K562 (cell line): Measurements from ENCODE around the gene UCKL1. TPM values are rescaled to one million over a fixed set of nuclear protein-coding genes. Genes with fewer than 3 reads are reported as not detected.
A peak's percentile ranks its signal among the peaks of the same experiment; 100 is the strongest.

Experiments
- E2F5 ChIP-seq: sonication (generic); formaldehyde crosslinking; IDR thresholded peaks from 2 replicates; pipeline ENCODE4 v1.8.0; 2022; ENCODE audit warnings: mild to moderate bottlenecking, missing genetic modification reagents
- ETS1 ChIP-seq: conservative IDR thresholded peaks from 2 replicates; pipeline ENCODE4 v1.6.1; 2011; ENCODE audit warnings: low read depth, mild to moderate bottlenecking, low read length; ENCODE audit not compliant: control insufficient read depth
- FOS ChIP-seq: IDR thresholded peaks from 3 replicates; pipeline ENCODE4 v1.6.1; 2011; ENCODE audit not compliant: insufficient read length; ENCODE audit errors: extremely low read depth
- HDAC3 ChIP-seq: fragments of 450-650 bp; IDR thresholded peaks from 2 replicates; pipeline ENCODE4 v1.6.1; 2018; ENCODE audit warnings: borderline replicate concordance, mild to moderate bottlenecking, moderate library complexity; ENCODE audit not compliant: partially characterized antibody
- MAZ ChIP-seq, 2 experiments: fragments of 450-650 bp in 1 of 2; sonication (generic) in 1 of 2; formaldehyde crosslinking; IDR thresholded peaks in 1 of 2; conservative IDR thresholded peaks in 1 of 2; 2 replicates each; pipeline versions ENCODE4 v1.4.0 to v1.5.0; 2020; ENCODE audit warnings: mild to moderate bottlenecking in 1 of 2, missing genetic modification reagents in 1 of 2
- MEF2D ChIP-seq: conservative IDR thresholded peaks from 2 replicates; pipeline ENCODE4 v1.6.1; 2016; ENCODE audit warnings: low read depth, missing genetic modification characterization, missing compliant biosample characterization
- PRMT5 ChIP-seq: sonication (generic); formaldehyde crosslinking; IDR thresholded peaks from 2 replicates; pipeline ENCODE4 v1.5.0; 2020; ENCODE audit warnings: missing genetic modification reagents
- RUNX1 ChIP-seq: sonication (generic); IDR thresholded peaks from 2 replicates; pipeline ENCODE4 v1.6.1; 2016; ENCODE audit warnings: antibody characterized with exemption, low read depth
- SAFB ChIP-seq: fragments of 200-400 bp; formaldehyde crosslinking; IDR thresholded peaks from 2 replicates; pipeline ENCODE4 v1.6.1; 2017; ENCODE audit warnings: low read depth, low read length, borderline replicate concordance
- SIN3B ChIP-seq: fragments of 450-650 bp; IDR thresholded peaks from 2 replicates; pipeline ENCODE4 v1.6.1; 2017; ENCODE audit warnings: low read depth, mild to moderate bottlenecking, moderate library complexity
- SUPT5H ChIP-seq: fragments of 450-650 bp; IDR thresholded peaks from 2 replicates; pipeline ENCODE4 v1.6.1; 2016
- TAL1 ChIP-seq: fragments of 450-650 bp; IDR thresholded peaks from 2 replicates; pipeline ENCODE4 v1.6.1; 2016; ENCODE audit warnings: mild to moderate bottlenecking
- TFE3 ChIP-seq: fragments of 450-650 bp; formaldehyde crosslinking; IDR thresholded peaks from 2 replicates; pipeline ENCODE4 v1.4.0; 2020; ENCODE audit warnings: mild to moderate bottlenecking, mixed read lengths
- THRAP3 ChIP-seq: fragments of 450-650 bp; IDR thresholded peaks from 2 replicates; pipeline ENCODE4 v1.6.1; 2016; ENCODE audit warnings: mild to moderate bottlenecking, inconsistent platforms, borderline replicate concordance
- ZKSCAN8 ChIP-seq: fragments of 200-800 bp; sonication (Bioruptor generic); IDR thresholded peaks from 2 replicates; pipeline ENCODE4 v1.6.1; 2016; ENCODE audit warnings: missing genetic modification characterization, missing compliant biosample characterization
- ZNF699 ChIP-seq: fragments of 250-450 bp; sonication (Bioruptor Pico); IDR thresholded peaks from 2 replicates; pipeline ENCODE4 v1.8.0; 2021; ENCODE audit warnings: mild to moderate bottlenecking, moderate library complexity; ENCODE audit not compliant: insufficient replicate concordance
- ZNF77 ChIP-seq: fragments of 250-450 bp; sonication (Bioruptor Pico); IDR thresholded peaks from 2 replicates; pipeline ENCODE4 v1.5.0; 2020
- polyA plus RNA-seq, 8 experiments: library from polyadenylated mRNA; depleted of rRNA in 4 of 8; stranded (reverse) in 5 of 8; unstranded in 3 of 8; fragments of >200 nt; fragmentation: Nextera tagmentation in 2 of 8; fragmentation: Illumina TruSeq in 1 of 8; extraction: Ambion mirVana in 2 of 8; extraction: Trizol in 1 of 8; gene quantifications; 2 replicates each; pipeline versions ENCODE4 v1.2.1 to v1.2.3, GENCODE V29; 2011 to 2014; ENCODE audit warnings: inconsistent platforms in 1 of 8, missing spikeins in 1 of 8
- total RNA-seq, 7 experiments: library from RNA; depleted of rRNA in 6 of 7; stranded (reverse); fragments of >200 nt in 6 of 7; fragmentation: Illumina TruSeq in 2 of 7; extraction: Trizol in 2 of 7; gene quantifications; 2 replicates each; pipeline versions ENCODE4 v1.2.1 to v1.2.3, GENCODE V29; 2011 to 2021; ENCODE audit warnings: low replicate concordance in 1 of 7
- TF ChIP-seq, protein P1 (sequence below): fragments of 250-450 bp; sonication (Bioruptor Pico); IDR thresholded peaks from 2 replicates; pipeline ENCODE4 v1.5.0; 2020; ENCODE audit warnings: mild to moderate bottlenecking, borderline replicate concordance
- TF ChIP-seq, protein P2 (sequence below): fragments of 250-450 bp; sonication (Bioruptor Pico); IDR thresholded peaks from 2 replicates; pipeline ENCODE4 v1.8.0; 2022; ENCODE audit warnings: inconsistent platforms, mild to moderate bottlenecking, moderate library complexity, borderline replicate concordance
- TF ChIP-seq, protein P3 (sequence below): fragments of 250-450 bp; sonication (Bioruptor Pico); IDR thresholded peaks from 2 replicates; pipeline ENCODE4 v1.4.0; 2020; ENCODE audit warnings: mild to moderate bottlenecking

UCKL1 gene
- total and polyA plus RNA-seq, 9 of the 15 experiments (the other 6 are each of a cell fraction or from before 2014, with no cell fraction given) = 3.1 to 52.8 (median 24.2) TPM

- TF ChIP-seq FOS (no peak), ZNF77 (no peak), HDAC3 (no peak), SUPT5H (no peak), ZKSCAN8 (no peak), SAFB (no peak), TFE3 (CRISPR knock-in tag) (no peak), SIN3B (no peak), TAL1 (no peak), MEF2D (tag) (no peak), ZNF699 (CRISPR knock-in tag) (no peak), PRMT5 (peak; percentile 27; the same call in 1 of the 2 replicates), ETS1 (no peak), THRAP3 (no peak), RUNX1 (0 out of 2 replicates have a peak, but pooled peaks have one; percentile 11), E2F5 (CRISPR knock-in tag) (no peak), MAZ (CRISPR knock-in tag; conservative IDR thresholded peaks at IDR 0.05 in 1 of 2, IDR thresholded peaks at IDR 0.05 in 1 of 2) (peak in 1 of 2 experiments; percentile 48; a peak in 2 of 4 replicates)
- TF ChIP-seq, protein P1, sequence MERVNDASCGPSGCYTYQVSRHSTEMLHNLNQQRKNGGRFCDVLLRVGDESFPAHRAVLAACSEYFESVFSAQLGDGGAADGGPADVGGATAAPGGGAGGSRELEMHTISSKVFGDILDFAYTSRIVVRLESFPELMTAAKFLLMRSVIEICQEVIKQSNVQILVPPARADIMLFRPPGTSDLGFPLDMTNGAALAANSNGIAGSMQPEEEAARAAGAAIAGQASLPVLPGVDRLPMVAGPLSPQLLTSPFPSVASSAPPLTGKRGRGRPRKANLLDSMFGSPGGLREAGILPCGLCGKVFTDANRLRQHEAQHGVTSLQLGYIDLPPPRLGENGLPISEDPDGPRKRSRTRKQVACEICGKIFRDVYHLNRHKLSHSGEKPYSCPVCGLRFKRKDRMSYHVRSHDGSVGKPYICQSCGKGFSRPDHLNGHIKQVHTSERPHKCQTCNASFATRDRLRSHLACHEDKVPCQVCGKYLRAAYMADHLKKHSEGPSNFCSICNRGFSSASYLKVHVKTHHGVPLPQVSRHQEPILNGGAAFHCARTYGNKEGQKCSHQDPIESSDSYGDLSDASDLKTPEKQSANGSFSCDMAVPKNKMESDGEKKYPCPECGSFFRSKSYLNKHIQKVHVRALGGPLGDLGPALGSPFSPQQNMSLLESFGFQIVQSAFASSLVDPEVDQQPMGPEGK = no peak
- TF ChIP-seq, protein P2, sequence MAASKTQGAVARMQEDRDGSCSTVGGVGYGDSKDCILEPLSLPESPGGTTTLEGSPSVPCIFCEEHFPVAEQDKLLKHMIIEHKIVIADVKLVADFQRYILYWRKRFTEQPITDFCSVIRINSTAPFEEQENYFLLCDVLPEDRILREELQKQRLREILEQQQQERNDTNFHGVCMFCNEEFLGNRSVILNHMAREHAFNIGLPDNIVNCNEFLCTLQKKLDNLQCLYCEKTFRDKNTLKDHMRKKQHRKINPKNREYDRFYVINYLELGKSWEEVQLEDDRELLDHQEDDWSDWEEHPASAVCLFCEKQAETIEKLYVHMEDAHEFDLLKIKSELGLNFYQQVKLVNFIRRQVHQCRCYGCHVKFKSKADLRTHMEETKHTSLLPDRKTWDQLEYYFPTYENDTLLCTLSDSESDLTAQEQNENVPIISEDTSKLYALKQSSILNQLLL (CRISPR knock-in tag) = no peak
- TF ChIP-seq, protein P3, sequence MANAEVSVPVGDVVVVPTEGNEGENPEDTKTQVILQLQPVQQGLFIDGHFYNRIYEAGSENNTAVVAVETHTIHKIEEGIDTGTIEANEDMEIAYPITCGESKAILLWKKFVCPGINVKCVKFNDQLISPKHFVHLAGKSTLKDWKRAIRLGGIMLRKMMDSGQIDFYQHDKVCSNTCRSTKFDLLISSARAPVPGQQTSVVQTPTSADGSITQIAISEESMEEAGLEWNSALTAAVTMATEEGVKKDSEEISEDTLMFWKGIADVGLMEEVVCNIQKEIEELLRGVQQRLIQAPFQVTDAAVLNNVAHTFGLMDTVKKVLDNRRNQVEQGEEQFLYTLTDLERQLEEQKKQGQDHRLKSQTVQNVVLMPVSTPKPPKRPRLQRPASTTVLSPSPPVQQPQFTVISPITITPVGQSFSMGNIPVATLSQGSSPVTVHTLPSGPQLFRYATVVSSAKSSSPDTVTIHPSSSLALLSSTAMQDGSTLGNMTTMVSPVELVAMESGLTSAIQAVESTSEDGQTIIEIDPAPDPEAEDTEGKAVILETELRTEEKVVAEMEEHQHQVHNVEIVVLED = 0 out of 2 replicates have a peak, but pooled peaks have one; percentile 10
These were observed 862 bp downstream of the UCKL1 start (continued) for GRCh38 chr20:63955281-63955826.
